Memory B cell (primary cell): ENCODE measurements around the gene SHLD2.
"Not testable (repeated sequence)": the region's sequence is repeated elsewhere in the genome, so short reads cannot be mapped to it uniquely, and the experiment has no call there.

Experiments
- ATAC-seq: fragments of 150-1000 bp; cut with Tn5 transposase; 2 replicates; pipeline ENCODE4 v1.10.0; 2021; ENCODE audit warnings: low read depth, mild to moderate bottlenecking, moderate library complexity
- DNase-seq, 2 donors: peaks; one replicate each; pipeline ENCODE4 v3.0.0; 2022; ENCODE audit warnings: low spot score in 2 of 2
- H3K27ac Mint-ChIP-seq: one replicate; pipeline ENCODE4 v1.8.0; 2022; ENCODE audit warnings: mild to moderate bottlenecking, moderate library complexity, mixed read lengths
- H3K27me3 Mint-ChIP-seq: one replicate; pipeline ENCODE4 v1.8.0; 2022; ENCODE audit warnings: mixed read lengths
- H3K36me3 Mint-ChIP-seq: one replicate; pipeline ENCODE4 v1.8.0; 2022; ENCODE audit warnings: mild to moderate bottlenecking, mixed read lengths
- H3K4me1 Mint-ChIP-seq: one replicate; pipeline ENCODE4 v1.8.0; 2022; ENCODE audit warnings: mixed read lengths
- H3K4me3 Mint-ChIP-seq: one replicate; pipeline ENCODE4 v1.8.0; 2022; ENCODE audit warnings: mild to moderate bottlenecking, moderate library complexity, mixed read lengths
- H3K9me3 Mint-ChIP-seq: one replicate; pipeline ENCODE4 v1.8.0; 2022; ENCODE audit warnings: mixed read lengths

SHLD2 gene

DNA sequence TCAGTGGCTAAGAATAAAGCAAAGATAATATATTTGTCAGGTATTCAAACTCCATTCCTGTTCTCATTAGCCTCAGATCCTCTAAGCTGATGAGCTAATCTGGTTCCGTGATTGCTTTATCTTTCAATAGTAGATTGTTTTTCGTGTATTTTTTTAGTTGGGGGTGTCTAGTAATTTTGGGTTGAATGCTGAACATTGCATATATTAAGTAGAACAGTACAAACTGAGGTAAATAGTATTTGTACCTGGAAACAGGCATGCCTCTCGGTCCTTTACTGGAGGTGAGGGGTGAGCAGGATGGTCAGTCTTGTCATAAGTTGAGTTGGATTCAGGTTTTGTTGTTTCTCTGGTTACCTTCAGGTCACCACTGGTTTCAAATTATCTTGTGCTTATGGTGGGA lies 92.6 kb downstream of the SHLD2 start:
- Mint-ChIP-seq H3K36me3 (peaks cover 27% of the 10 kb centered on the region), H3K9me3 (peaks cover 14% of the 10 kb centered on the region), H3K27ac (peak overlapping the region; percentile 17), H3K4me1 (peaks cover 21% of the 10 kb centered on the region)
- DNase-seq, ATAC-seq, H3K4me3 Mint-ChIP-seq, H3K27me3 Mint-ChIP-seq: not testable (repeated sequence)

DNA sequence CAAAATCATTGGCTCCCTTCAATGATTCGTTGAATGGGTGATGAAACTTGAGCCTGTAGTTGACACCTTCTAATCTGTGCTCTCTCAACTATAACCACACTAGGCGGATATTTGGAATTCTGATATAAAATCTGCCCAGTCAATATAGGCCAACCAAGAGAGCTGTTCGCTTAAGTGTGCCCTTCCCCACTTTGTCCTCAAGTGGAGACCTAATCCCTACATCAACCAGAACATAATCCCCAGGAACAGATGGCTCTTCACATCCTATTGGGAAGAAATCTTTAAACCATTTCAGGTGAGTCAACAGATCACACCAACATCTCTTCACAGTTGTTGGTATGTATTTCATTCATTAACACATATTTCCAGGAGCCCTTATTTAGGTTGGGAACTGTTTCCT lies 96.8 kb downstream of the SHLD2 start:
- not testable (repeated sequence) for DNase-seq, H3K27me3 Mint-ChIP-seq, H3K4me3 Mint-ChIP-seq, H3K27ac Mint-ChIP-seq, ATAC-seq, H3K4me1 Mint-ChIP-seq, H3K9me3 Mint-ChIP-seq
- peaks cover 15% of the 10 kb centered on the region for H3K36me3 Mint-ChIP-seq

GRCh38 chr10:87200924-87201323 lies 105.9 kb downstream of the SHLD2 start:
- Mint-ChIP-seq H3K27ac (peak overlapping the region; percentile 68), H3K4me3 (peak overlapping the region; percentile 29)
- not testable (repeated sequence) for H3K4me1 Mint-ChIP-seq, H3K36me3 Mint-ChIP-seq, H3K9me3 Mint-ChIP-seq, H3K27me3 Mint-ChIP-seq
- ATAC-seq: peak; percentile 86
- peak in 1 of 2 donors; percentile 43 for DNase-seq

DNA sequence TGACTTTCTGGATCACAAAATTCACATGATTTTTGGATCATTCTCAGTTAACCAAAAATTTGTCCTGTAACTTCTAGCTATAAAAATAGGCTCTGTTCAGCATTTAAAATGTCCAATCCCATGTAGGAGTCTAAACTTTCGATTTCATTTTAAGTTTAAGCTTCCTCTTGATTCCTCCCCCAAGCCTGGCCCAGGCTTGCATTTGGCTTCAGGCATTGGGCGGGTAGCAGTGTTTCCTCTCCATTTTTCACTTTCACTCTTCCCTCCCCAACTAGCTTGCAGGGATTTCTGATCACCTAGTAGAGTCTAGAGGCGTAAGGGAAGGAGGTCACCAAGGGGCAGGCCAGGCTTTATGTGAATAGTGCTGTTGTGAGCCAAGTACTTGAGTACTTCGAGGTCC lies 109.8 kb downstream of the SHLD2 start:
- H3K36me3 Mint-ChIP-seq, H3K4me3 Mint-ChIP-seq, DNase-seq, H3K9me3 Mint-ChIP-seq, H3K27ac Mint-ChIP-seq, H3K27me3 Mint-ChIP-seq, ATAC-seq, H3K4me1 Mint-ChIP-seq: not testable (repeated sequence)

GRCh38 chr10:87206922-87207321 lies 111.9 kb downstream of the SHLD2 start:
- not testable (repeated sequence) for H3K36me3 Mint-ChIP-seq, H3K4me1 Mint-ChIP-seq, H3K27me3 Mint-ChIP-seq, H3K4me3 Mint-ChIP-seq, ATAC-seq, H3K9me3 Mint-ChIP-seq, DNase-seq, H3K27ac Mint-ChIP-seq

DNA sequence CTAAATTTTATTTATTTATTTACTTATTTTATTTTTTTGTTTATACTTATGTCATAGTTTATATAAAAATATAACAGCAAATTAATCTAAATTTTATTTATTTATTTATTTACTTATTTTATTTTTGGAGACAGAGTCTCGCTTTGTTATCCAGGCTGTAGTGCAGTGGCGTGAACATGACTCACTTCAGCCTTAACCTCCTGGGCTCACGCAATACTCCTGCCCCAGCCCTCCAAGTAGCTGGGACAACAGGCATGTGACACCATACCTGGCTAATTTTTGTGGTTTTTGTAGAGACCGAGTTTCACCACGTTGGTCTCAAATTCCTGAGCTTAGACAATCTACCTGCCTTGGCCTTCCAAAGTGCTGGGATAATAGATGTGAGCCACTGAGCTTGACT lies 115.3 kb downstream of the SHLD2 start:
- ATAC-seq, DNase-seq, H3K27ac Mint-ChIP-seq, H3K4me1 Mint-ChIP-seq, H3K4me3 Mint-ChIP-seq, H3K27me3 Mint-ChIP-seq, H3K36me3 Mint-ChIP-seq, H3K9me3 Mint-ChIP-seq: not testable (repeated sequence)

GRCh38 chr10:87211848-87212247 lies 116.8 kb downstream of the SHLD2 start:
- H3K27me3 Mint-ChIP-seq, H3K4me1 Mint-ChIP-seq, H3K36me3 Mint-ChIP-seq, H3K4me3 Mint-ChIP-seq, H3K27ac Mint-ChIP-seq, ATAC-seq, DNase-seq, H3K9me3 Mint-ChIP-seq: not testable (repeated sequence)

DNA sequence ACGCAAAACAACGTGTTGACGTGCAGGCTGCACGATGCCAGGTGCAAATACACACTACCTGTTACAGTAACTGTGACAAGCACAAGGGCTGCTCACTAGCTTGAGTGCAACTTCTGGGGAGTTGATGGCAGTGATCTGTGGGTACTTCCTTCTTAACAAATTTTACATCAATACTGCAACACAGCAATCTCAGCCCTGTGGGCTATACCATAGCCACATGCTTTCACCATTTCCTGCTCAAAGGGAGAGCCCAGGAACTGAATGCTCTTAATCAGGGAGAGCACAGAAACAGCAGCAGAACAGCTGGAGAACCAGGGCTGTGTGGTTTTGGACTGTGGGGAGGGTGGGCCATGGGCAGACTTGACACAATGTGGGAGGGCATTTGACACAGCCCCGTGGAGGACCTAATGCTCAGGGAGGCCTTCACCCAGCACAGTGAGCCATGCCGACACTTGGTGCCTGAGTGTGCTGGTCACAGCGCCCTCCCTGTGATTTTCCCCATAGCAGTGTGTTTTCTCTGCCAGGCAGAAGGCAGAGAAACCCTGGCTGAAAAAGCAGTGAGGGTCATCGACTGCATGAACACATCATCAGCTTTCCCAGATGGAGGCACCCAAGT lies 118.3 kb downstream of the SHLD2 start:
- not testable (repeated sequence) for H3K27me3 Mint-ChIP-seq, H3K27ac Mint-ChIP-seq, DNase-seq, H3K4me3 Mint-ChIP-seq, H3K9me3 Mint-ChIP-seq, H3K36me3 Mint-ChIP-seq, ATAC-seq, H3K4me1 Mint-ChIP-seq

GRCh38 chr10:87213806-87214205 lies 118.8 kb downstream of the SHLD2 start:
- H3K36me3 Mint-ChIP-seq, ATAC-seq, H3K27ac Mint-ChIP-seq, H3K4me3 Mint-ChIP-seq, DNase-seq, H3K27me3 Mint-ChIP-seq, H3K9me3 Mint-ChIP-seq, H3K4me1 Mint-ChIP-seq: not testable (repeated sequence)

GRCh38 chr10:87216120-87216519 lies 121.1 kb downstream of the SHLD2 start:
- not testable (repeated sequence) for H3K9me3 Mint-ChIP-seq, H3K27me3 Mint-ChIP-seq, H3K36me3 Mint-ChIP-seq, DNase-seq, H3K4me3 Mint-ChIP-seq, H3K27ac Mint-ChIP-seq
- ATAC-seq: peak; percentile 31
- peaks cover 10% of the 10 kb centered on the region for H3K4me1 Mint-ChIP-seq

- H3K4me1 Mint-ChIP-seq, H3K4me3 Mint-ChIP-seq, DNase-seq, H3K36me3 Mint-ChIP-seq, H3K27me3 Mint-ChIP-seq, H3K9me3 Mint-ChIP-seq, H3K27ac Mint-ChIP-seq: not testable (repeated sequence)
- ATAC-seq: peak; percentile 33
These were observed 124.4 kb downstream of the SHLD2 start for GRCh38 chr10:87219370-87219769.

DNA sequence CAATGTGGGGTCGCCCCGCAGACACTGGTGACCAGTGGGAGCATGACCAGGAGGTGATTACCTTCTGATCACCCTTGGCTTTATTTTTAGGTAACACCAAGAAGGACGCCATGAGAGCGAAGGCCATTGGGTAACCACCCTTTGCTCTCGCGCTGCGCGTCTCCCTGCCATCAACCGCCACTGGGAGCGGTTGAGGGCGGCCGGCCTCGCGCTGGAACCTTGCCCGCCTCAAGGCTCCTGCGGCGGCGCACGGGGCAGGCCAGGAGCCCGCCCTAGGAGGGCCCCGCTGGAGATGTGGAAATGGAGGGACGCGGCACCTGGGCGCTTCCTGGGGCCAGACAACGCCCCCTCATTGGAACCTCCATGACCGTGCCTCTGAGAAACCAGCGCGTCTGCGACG lies 127.8 kb downstream of the SHLD2 start:
- H3K36me3 Mint-ChIP-seq, ATAC-seq, H3K4me3 Mint-ChIP-seq, DNase-seq, H3K27ac Mint-ChIP-seq, H3K9me3 Mint-ChIP-seq, H3K4me1 Mint-ChIP-seq, H3K27me3 Mint-ChIP-seq: not testable (repeated sequence)

DNA sequence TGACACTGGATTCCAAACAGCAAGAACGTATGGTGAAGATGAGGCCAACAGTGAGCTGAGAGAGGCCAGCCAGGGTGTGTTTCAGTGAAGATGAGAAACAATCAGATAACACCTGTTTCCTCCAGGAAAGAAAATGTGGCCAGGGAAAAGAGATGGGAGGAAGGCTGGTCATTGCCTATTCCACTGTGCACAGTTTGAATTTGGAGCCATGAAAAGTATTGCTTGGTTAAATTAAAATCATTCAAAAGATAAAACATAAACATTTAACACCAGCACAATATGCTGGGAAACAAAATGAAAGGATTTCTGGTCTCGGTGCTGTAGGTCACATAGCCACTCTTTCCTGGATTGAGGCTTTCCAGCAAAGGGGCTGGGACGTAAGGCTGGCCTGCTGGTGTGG lies 130.1 kb downstream of the SHLD2 start, which contains the start of gene NUTM2A:
Gene NUTM2A (plus strand): TSS at position 301 of the 400 bp plus-strand sequence. CDS start 383 bp downstream, outside the sequence.
- DNase-seq, H3K4me1 Mint-ChIP-seq, ATAC-seq, H3K36me3 Mint-ChIP-seq, H3K27ac Mint-ChIP-seq, H3K9me3 Mint-ChIP-seq, H3K27me3 Mint-ChIP-seq, H3K4me3 Mint-ChIP-seq: not testable (repeated sequence)

- not testable (repeated sequence) for H3K27me3 Mint-ChIP-seq, ATAC-seq, H3K27ac Mint-ChIP-seq, H3K4me1 Mint-ChIP-seq, H3K4me3 Mint-ChIP-seq, DNase-seq, H3K9me3 Mint-ChIP-seq, H3K36me3 Mint-ChIP-seq
These were observed 133.2 kb downstream of the SHLD2 start for GRCh38 chr10:87228247-87228646.

GRCh38 chr10:87229211-87229610 lies 134.2 kb downstream of the SHLD2 start:
- H3K4me3 Mint-ChIP-seq, H3K4me1 Mint-ChIP-seq, H3K9me3 Mint-ChIP-seq, DNase-seq, H3K27me3 Mint-ChIP-seq, H3K27ac Mint-ChIP-seq, H3K36me3 Mint-ChIP-seq, ATAC-seq: not testable (repeated sequence)
